HS-27A (cell line): ENCODE measurements around the gene IMPA2.
"Not testable (repeated sequence)": the region's sequence is repeated elsewhere in the genome, so short reads cannot be mapped to it uniquely, and the experiment has no call there.

Experiments used
- DNase-seq: peaks from one replicate; pipeline ENCODE4 v3.0.0-alpha.2; 2012; ENCODE audit warnings: low read depth, missing footprints

Gene IMPA2

DNA sequence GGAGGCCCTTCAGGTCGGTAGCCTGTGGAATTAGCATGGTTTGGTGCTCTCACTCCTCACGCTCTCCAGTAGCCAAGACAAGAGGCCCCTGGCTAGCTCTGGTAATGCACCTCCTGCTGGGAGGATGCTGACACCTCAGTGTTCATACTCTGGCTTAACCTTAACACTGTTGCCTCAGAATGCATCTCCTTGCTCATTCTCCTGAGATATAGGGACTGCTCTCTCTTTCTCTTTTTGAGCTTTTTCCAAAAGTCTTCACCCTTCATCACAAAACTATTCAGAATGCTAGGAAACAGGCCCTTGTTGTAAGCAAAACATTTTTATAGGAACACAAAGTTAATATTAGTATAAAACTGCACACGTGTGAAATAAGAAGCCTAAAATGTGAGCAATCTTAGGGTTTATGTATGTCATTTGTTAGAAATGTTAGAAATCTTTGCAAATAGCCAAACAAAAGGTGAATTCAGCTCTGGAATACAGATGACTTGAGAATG is 17.3 kb upstream of the IMPA2 start:
- DNase-seq: no peak

DNA sequence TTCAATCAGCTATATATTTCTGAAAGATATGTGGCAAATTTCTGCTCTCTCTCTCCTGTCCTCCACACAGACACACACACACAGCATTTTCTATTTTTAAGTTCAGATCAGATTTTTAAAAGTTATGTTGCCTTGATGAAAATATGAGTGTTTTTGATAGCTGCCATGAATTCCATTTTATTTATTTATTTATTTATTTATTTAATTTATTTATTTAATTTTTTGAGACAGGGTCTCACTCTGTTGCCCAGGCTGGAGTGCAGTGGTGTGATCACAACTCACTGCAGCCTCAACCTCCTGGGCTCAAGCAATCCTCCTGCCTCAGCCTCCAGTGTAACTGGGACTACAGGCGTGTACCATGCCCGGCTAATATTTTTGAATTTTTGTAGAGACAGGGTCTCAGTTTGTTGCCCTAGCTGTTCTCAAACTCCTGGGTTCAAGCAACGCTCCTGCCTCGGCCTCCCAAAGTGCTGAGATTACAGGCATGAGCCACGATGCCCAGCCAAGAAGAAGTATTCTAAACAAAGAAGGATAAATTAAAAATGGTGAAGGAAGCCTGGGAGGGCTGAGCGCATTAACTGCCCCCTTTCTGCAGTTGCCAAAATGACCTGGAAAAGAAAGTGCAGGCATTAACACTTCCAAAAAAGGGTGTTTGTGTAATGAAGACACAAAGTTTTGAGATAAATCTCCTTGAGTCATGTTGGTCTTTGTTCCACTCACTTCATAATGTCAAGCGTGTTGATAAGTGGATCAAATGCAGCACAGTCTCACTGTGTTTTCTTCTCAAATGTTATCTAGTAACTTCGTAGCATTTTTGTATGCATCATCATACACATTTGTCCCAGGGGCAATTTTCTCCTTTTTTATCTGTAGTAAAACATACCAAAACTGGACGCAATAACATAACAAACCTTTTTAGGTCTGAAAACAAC is 11.1 kb upstream of the IMPA2 start:
- DNase-seq: no peak

DNA sequence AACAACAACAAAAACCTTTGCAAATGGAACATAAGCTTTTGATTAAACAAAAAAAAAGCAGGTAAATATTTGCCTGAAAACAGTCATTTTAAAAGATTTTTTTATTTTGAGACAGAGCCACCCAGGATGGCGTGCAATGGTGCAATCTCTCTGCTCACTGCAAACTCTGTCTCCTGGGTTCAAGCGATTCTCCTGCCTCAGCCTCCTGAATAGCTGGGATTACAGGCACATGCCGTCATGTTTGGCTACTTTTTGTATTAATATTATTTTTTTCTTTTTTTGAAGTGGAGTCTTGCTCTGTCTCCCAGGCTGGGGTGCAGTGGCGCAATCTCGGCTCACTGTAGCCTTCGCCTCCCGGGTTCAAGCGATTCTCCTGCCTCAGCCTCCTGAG is 10.5 kb upstream of the IMPA2 start:
- not testable (repeated sequence) for DNase-seq

DNA sequence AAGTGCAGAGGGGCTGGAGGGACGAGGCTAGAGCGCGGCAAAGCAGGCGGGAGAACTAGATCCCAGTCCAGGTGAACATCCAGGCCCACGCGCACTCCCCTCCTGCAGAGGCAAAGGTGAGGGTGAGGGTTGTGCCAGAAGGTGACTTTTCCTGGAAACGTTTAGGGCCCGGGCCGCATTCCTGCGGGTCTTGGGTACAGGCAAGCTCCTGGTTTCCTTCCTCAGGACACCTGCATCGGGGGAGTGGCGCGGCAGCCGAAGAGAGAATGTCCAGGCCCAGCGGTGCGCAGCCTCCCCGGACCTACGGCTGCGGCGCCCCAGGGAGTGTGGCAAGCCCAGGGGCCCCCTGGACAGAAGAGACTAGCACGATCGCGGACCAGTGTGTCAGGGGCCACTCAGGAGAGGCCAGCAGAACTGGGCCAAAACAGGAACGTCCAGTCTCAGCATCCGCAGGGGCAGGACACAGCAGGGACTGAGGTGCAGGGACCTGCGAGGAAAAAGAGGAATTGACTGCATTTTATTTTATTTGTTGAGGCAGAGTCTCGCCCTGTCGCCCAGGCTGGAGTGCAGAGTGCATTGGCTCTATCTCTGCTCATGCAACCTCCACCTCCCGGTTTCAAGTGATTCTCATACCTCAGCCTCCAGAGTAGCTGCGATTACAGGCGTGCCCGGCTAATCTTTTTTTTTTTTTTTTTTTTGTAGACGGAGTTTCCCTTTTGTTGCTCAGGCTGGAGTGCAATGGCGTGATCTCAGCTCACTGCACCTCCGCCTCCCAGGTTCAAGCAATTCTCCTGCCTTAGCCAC is 8.7 kb upstream of the IMPA2 start:
- DNase-seq: no peak

DNA sequence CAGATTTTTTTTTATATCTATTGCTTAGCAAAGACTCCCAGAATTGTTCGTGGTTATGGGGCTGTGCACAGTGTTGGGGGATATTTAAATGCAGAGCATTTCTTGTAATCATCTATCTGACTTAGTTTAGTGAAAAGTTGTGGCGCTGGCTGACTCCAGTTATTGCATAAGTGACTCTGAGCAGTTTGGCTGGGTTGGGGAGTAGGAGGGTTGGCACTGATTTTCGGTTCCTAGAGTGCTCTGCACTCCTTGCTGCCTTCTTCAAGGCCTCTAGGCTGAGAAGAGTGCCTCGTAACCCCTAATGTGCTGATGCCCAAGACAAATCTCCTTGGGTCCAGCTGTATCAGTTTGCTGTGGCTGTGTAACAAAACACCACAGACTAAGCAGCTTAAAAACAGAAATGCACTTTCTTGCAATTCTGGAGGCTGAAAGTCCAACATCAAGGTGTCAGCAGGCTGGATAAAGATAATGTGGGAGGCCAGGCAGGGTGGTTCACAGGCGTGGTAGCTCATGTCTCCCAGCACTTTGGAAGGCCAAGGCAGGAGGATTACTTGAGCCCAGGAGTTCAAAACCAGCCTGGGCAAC is 6.5 kb upstream of the IMPA2 start:
- DNase-seq: no peak

DNA sequence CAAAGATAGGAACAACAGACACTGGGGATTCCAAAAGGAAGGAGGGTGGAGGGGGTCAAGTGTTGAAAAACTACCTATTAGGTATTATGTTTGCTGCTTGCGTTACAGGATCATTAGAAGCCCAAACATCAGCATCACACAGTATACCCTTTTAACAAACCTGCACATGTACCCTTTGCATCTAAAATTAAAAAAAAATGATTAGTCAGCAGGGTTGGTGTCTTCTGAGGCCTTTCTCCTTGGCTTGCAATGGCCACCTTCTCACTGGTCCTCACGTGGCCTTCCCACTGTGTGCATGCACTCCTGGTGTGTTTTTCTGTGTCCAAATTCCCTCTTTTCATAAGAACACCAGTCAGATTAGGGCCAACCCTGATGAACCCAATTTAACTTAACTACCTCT is 5.6 kb upstream of the IMPA2 start:
- no peak for DNase-seq

DNA sequence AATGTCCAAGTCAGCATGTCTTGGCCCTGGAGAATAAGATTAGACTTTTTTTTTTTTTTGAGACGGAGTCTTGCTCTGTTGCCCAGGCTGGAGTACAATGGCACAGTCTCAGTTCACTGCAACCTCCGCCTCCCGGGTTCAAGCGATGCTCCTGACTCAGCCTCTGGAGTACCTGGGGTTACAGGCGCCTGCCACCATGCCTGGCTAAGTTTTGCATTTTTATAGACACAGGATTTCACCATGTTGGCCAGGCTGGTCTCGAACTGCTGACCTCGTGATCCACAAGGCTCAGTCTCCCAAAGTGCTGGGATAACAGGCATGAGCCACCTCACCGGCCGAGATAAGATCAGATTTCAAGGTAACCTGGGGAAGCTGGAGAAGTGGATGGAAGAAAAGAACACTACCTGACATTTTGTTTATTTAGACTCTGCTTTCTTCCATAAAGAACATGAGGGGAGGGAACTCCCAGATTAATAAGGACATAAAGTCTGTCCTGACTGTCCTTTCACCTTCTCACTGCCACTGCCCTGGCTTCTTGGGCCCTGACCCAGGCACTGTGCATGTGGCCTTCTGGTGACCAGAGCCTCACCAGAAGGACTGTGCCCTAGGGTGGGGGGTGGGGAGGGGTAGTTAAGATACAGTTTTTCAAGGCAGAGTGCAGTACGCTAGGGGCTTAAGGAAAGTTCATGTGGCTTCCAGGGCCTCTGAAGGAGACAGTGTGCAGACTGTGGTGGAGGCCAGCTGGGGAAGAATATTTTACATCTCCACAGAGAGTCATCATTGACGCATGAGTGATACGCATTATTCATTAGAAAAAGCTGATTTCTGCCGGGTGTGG is 4.8 kb upstream of the IMPA2 start:
- no peak for DNase-seq

DNA sequence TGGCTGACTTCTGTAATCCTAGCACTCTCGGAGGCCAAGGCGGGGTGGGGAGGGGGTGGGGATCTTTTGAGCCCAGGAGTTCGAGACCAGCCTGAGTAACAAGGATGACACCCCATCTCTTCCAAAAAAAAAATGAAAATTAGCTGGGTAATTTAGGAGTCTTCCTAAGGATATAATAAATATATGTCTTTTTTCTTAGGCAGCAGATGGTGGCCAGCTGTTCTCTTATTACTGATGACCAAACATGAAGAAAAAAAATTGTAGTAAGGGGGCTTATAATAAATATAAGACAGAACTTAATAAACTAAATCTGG is 4.2 kb upstream of the IMPA2 start:
- no peak for DNase-seq

DNA sequence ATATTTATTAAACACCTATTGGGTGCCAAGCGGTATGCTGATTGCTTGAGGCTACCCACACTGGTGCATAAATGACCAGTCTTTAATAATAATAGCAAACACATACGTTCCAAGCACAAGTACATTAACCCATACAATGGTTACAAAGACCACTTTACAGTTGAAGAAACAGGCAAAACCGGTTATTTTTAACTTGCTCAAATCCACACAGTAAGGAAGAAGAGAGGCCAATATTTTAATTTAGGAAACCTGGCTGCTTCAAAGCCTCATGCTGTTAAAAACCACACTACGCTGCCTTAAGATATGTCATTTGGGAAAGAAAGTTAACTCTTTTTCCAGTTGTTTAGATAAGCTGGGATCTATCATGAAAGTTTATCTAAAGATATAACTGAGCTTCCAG is 2.4 kb upstream of the IMPA2 start:
- DNase-seq: no peak

DNA sequence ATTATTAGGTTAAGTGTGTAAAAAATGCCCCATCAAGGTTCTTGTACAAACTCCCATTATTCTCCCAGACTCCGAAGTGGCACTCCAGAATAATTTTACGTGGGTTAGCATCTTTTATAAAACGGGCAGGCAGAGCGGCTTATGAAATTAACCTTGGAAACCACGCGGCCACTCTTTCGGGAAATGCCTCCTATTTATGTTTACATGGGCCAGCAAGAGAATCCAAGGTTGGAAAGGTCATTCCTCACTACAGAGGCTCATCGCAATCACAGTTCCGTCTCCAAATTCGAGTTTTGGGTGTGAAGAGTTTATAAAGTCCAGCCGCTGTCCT is 1.2 kb upstream of the IMPA2 start:
- DNase-seq: no peak

DNA sequence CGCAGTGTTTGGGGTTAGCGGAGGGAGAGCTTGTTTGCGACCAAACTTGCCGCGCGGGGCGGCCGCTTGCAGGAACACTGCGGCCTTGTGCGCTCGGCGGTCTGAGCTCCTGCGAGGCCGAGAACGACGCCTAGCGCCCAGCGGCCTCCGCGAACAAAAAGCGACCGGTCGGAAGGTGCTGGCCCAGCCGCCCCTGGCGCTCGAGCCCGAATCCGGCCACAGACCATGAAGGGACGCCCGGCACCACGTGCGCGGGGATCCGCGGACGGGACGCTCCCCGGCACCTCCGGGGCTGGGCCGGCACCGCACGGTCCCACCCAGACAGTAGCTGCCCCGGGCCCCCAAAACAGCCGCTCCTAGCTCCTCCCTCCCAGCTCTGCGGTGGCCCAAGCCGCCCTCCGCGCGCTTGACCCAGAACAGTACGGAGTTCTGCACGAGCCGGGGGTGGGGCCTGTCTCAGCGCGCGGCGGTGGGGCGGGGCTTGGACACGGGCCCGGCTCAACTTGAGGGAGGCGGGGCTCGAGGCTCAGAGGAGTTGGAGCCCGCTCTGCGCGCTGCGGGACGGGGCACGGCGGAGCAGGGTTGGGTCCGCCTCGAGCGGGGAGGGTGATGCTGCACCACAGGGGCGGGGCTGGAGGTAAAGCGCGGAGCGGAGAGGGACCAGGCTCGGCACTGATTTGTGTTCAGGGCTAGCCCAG is 664 bp upstream of the IMPA2 start:
- peak; percentile 95 for DNase-seq

DNA sequence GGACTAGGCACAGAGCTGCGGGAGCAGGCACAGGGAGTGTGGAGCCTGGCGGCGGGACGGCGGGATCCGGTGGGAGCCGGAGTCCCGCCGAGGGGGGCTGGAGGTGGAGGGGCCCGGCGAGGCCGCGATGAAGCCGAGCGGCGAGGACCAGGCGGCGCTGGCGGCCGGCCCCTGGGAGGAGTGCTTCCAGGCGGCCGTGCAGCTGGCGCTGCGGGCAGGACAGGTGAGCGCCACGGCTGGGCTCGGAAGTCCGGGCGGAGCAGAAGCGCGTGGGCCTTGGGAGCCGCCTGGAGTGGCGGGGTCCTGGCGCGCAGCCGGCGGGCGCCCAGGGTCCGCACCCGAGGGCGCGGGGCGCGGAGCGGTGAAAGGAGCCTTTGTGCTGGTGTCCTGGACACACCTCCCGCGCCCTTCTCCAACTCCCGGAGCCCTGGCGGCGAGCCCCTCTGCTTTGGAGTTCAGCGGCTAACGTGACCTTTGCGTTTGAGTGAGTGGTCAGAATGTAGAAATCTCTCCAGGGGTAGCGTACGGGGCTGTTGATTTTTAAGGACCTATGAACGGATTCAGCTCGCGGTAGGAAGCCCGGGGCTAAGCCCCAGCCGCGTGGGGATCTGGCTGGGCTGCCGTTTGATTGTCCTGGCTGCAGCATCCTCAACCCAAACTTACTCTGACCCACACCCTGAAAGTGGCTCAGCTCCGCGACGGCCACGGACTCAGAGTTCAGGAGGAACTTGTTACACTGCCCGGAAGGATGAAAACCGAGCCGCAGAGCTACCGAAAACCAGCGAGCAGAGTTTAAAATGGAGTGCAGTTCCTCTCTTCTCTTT is 448 bp downstream of the IMPA2 start:
- no peak for DNase-seq

DNA sequence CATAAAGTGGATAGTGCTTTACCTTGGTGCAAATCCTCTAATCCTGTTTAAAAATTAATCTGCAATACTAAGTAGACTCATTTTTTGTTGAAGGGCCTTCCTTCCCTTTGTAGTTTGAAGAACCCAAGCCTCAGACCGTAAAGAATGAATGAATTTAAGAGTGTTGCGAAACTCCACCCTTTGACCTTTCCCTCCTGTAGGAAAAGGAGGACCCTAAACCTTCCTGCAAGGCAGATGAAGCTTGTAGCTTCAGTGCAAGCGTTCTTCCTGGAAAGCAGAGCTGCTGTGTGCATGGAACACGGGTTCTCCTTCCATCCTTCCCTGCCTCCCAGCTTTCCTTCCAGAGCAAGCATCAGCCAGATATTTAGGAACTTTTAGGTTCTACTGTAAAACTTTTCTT is 1.7 kb downstream of the IMPA2 start:
- no peak for DNase-seq

DNA sequence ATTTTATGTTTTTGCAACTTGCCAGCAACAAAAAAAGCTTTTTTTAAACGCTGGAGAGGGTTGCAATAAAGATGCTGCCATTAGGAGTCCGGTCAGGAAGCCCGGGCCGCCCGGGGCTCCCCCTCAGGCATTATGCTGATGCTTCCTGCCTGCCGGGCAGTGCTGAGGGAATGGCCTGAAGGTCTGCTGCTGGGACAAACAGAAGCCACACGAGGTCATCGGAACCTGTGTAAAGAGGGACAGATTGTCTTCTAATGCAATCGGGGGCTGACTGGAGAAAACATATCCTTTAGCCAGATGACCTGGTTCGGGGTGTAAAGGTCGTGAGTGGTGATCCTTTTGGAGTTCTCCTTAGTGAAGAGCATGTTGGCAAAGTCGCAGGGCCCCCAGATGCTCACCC is 2.3 kb downstream of the IMPA2 start:
- no peak for DNase-seq

DNA sequence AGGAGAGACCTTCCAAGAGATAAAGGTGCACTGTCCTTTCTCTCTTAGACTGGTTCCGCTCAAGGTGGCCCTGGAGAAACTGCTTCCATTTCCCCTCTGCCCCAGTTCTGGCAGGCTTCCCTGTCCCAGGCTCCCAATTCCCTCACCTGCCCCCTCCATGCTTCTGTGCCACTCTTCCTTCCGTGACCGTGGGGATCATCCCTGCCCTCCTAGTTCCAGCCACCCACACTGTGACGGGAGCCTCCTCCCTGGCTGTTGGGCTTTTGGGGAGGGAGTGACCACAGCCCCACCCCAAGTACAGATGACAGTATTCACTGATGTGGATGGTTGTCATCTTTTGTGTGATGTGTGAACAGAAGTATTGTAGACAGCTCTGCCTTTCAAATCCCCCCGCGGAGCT is 2.8 kb downstream of the IMPA2 start:
- DNase-seq: no peak

DNA sequence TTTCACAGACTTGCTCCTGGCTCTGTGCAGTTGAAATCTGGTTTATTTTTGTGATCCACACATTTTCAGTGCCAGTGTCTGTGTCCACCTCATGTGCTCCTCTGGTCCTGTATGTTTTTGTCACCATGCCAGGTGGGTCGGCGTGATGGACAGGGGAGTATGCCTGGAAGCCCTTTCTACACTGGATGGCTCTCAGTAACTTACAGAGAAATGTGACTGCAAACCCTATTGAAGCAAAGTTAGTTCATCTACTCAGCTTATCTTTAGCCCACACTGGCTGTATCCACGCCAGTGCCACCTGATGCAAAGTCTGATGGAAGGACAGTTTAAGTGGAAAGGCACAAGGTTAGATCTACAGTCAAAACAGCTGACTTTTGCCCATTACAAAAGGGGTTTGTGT is 4.3 kb downstream of the IMPA2 start:
- no peak for DNase-seq

DNA sequence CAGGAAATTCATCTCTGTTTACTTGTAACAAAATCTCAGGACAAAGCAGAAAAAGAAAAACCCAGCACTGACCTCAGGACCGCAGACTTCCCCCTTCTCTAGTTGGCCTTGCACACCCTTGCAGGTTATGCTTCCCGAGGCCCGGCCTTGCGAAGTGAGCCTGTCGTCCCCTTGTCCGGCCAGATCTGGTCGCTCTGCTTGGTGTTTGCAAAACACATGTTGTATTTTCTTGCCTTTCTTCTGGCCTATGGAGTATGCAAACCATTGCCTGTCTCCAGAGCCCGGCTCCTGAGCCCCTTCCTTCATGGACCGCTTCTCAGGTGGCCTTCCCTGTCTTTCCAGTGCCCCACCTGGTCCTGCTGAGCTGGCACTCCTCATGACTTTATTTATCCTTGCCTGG is 4.8 kb downstream of the IMPA2 start:
- no peak for DNase-seq

DNA sequence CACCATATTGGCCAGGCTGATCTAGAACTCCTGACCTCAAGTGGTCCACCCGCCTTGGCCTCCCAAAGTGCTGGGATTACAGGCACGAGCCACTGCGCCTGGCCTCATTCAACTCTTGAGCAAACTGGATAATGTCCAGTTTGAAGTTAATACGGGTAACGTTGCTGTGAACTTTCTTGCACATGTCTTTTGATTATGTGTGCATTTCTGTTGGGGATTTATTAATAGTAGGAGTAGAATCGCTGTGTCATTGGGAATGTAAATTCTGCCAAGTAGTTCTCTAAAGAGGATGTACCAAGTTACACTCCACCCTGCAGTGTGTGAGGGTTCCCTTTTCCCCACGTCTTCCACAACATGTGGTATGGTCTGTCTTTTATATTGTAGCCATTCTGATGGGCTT is 6.2 kb downstream of the IMPA2 start:
- DNase-seq: no peak

DNA sequence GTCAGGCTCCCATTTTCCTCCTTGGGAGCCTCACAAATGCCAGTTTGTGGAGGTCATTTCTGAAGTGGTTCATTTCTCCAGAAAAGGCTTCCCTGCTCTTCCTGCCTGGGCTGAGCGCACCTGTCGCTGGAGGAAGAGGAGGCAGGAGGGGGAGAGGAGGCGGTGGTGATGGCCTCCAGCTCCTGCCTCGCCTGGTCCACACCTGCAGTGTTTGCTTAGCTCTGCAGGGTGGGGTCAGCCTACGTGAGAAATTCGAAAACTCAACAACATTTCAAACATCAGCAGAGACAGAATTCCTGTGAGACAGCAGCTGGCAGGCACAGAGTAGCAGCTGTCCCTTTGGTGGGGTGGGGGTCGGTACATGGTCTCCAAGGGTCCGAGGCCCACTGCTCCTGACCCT is 7.9 kb downstream of the IMPA2 start:
- DNase-seq: no peak

DNA sequence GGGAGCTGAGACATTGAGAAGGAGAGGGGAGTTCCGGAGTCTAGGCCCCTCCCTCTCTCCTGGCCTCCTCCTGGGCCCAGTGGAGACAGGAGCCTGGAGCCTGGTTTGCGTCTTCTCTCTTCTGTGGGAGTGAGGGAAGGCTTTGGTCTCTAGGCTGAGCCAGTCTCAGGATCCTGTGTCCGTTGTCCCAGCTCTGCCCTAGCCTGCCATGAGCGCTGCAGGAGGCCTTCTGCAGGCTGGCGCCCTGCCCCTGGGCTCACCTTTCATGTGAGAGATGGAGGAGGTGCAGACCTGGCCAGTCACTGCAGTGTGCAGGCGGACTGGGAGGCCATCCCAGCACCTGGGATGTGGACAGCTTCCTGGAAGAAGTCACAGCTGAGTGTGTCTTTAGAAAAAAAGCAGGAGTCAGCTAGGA is 8.7 kb downstream of the IMPA2 start:
- no peak for DNase-seq

DNA sequence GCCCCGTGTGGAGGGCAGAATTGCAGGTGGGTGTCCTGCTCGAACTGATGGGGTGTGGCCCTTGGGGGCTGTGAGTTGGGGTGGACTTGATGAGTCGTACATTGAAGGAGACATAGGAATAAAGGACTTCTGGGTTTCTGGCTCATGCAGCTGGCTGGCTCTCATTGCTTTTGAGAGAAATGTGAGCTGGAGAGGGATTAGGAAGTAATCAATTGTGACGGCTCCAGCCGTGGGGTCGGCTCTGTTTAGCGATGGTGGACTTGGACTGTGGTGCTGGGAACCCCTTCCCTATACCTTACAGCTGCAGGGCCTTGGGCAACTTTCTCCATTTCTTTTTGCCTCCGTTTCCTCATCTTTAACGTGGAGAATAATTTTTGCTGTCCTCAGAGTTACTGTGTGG is 9.2 kb downstream of the IMPA2 start:
- DNase-seq: no peak
